ENCODE results near the gene AGAP1. TPM values are rescaled to one million over a fixed set of nuclear protein-coding genes. Genes with fewer than 3 reads are reported as not detected.

Gene AGAP1
- total RNA-seq, 1 experiment from 2014 or later: 25.8 TPM

- no peak overlapping the region for H3K4me2 ChIP-seq (ENCODE audit: insufficient read depth, insufficient read length, low read length)
- H3K23me2 ChIP-seq (ENCODE audit: insufficient read length, low read depth, low read length, poor library complexity, severe bottlenecking): no peaks in the 10 kb centered on the region
- no peak overlapping the region for H2BK12ac ChIP-seq (ENCODE audit: insufficient read length, low read depth, low read length)
- no peak overlapping the region for H2BK15ac ChIP-seq (ENCODE audit: low read depth, low read length)
- no peak overlapping the region for H3K27ac ChIP-seq (ENCODE audit: insufficient read length, low read depth, low read length)
- no peak overlapping the region for H3K56ac ChIP-seq (ENCODE audit: insufficient read length, low read depth, low read length)
- no peak overlapping the region for H2BK20ac ChIP-seq (ENCODE audit: low read depth, low read length, poor library complexity, severe bottlenecking)
- no peak overlapping the region for H4K8ac ChIP-seq (replicated peaks; ENCODE audit: insufficient read length, low read depth, low read length)
- no peak overlapping the region for H3K18ac ChIP-seq (ENCODE audit: insufficient read length, low read depth, low read length)
- H3T11ph ChIP-seq (ENCODE audit: low read length): no peak overlapping the region
- H2AK5ac ChIP-seq (ENCODE audit: insufficient read length, low read length): no peak overlapping the region
- H2BK120ac ChIP-seq (ENCODE audit: low read depth, low read length, poor library complexity, severe bottlenecking): no peak overlapping the region
- Mint-ChIP-seq H3K4me1 (peaks cover 31 to 36% of the 10 kb centered on the region in 2 experiments), H3K27ac (no peak overlapping the region; a peak in 3 of 7 replicates), H3K36me3 (ENCODE audit: insufficient read depth in 1 of 3, low read depth in 3 of 3) (peaks cover 0 to 2% (median 0%) of the 10 kb centered on the region in 3 experiments; a peak in 3 of 7 replicates), H3K9me3 (no peaks in the 10 kb centered on the region), H3K4me3 (no peak overlapping the region), H3K27me3 (ENCODE audit: low read depth) (no peaks in the 10 kb centered on the region)
- no peaks in the 10 kb centered on the region for H4K20me1 ChIP-seq (ENCODE audit: control insufficient read depth, insufficient read depth, insufficient read length)
- no peak overlapping the region for H3K23ac ChIP-seq (ENCODE audit: insufficient read length, low read depth, low read length)
- no peaks in the 10 kb centered on the region for H3K79me2 ChIP-seq (ENCODE audit: insufficient read depth, low read length)
- H4K5ac ChIP-seq (ENCODE audit: insufficient read length, low read depth, low read length): no peak overlapping the region
- no peak for DNase-seq
- H3K4ac ChIP-seq (ENCODE audit: low read depth, low read length): no peak overlapping the region
- no peaks in the 10 kb centered on the region for H3K79me1 ChIP-seq (ENCODE audit: insufficient read depth, low read depth, low read length, poor library complexity, severe bottlenecking)
- no peak overlapping the region for H4K91ac ChIP-seq (ENCODE audit: insufficient read length, low read depth, low read length)
- no peak overlapping the region for H3K9ac ChIP-seq (ENCODE audit: extremely low read depth, insufficient read length, low read length)
- H3K4me1 ChIP-seq (ENCODE audit: insufficient read depth, low read length): peaks cover 2% of the 10 kb centered on the region; the same call in 1 of the 2 replicates
- WGBS (ENCODE audit: extremely low coverage, insufficient read length, low lambda C conversion rate): no CpG with 5 or more reads among the region's 21 CpGs
- H2AFZ ChIP-seq (ENCODE audit: low read length): no peak overlapping the region
- TF ChIP-seq CTCF (conservative IDR thresholded peaks at IDR 0.05): no peak
- no peak overlapping the region for H2BK5ac ChIP-seq (ENCODE audit: insufficient read length, low read length)
- H3K14ac ChIP-seq (ENCODE audit: insufficient read depth, low read length): no peak overlapping the region
- no peaks in the 10 kb centered on the region for H3K27me3 ChIP-seq (ENCODE audit: insufficient read depth, low read length)
- no peaks in the 10 kb centered on the region for H3K9me3 ChIP-seq (ENCODE audit: control insufficient read depth, low read depth, low read length)
These were observed 240.9 kb downstream of the AGAP1 start for GRCh38 chr2:235734688-235735231.

All from H9 (cell line).